H1 (cell line): ENCODE results near the gene MUSTN1. TPM values are rescaled to one million over a fixed set of nuclear protein-coding genes. Genes with fewer than 3 reads are reported as not detected.

Experiments
- CTCF ChIA-PET: fragments of 300-600 bp; sonication (Branson Sonifier 250); formaldehyde crosslinking; loops from one replicate; lab custom pipeline; 2021; ENCODE audit not compliant: partially characterized antibody; lab: Charles Lee
- POLR2A ChIA-PET: fragments of 300-600 bp; sonication (Branson Sonifier 250); formaldehyde crosslinking; loops from one replicate; lab custom pipeline; 2021; ENCODE audit warnings: inconsistent platforms; ENCODE audit not compliant: partially characterized antibody; lab: Charles Lee
- DNase-seq, 2 experiments: peaks; one replicate each; pipeline versions ENCODE4 v3.0.0 to v3.0.0-alpha.2; 2010 to 2022; ENCODE audit warnings: low spot score in 2 of 2, low read depth in 1 of 2, mixed read lengths in 1 of 2
- FAIRE-seq: peaks from 2 replicates; lab custom pipeline; 2011; peaks lifted over from hg19 to GRCh38; lab: Jason Lieb, UNC
- H2AFZ ChIP-seq: 2 replicates; pipeline ENCODE4 v1.8.1; 2012; ENCODE audit warnings: low read length, inconsistent platforms
- H2AK5ac ChIP-seq: 2 replicates; pipeline ENCODE4 v1.6.1; 2013; ENCODE audit warnings: low read depth, low read length
- H2BK120ac ChIP-seq: replicated peaks from 2 replicates; pipeline ENCODE3; 2013; ENCODE audit warnings: low read depth, low read length, inconsistent platforms
- H2BK12ac ChIP-seq: 2 replicates; pipeline ENCODE4 v1.6.1; 2013; ENCODE audit warnings: low read depth, low read length
- H2BK15ac ChIP-seq: 2 replicates; pipeline ENCODE4 v1.6.1; 2013; ENCODE audit warnings: low read length
- H2BK20ac ChIP-seq: 2 replicates; pipeline ENCODE4 v1.6.1; 2013; ENCODE audit warnings: low read length
- H2BK5ac ChIP-seq: 2 replicates; pipeline ENCODE4 v1.6.1; 2013; ENCODE audit warnings: low read depth, low read length
- H3K14ac ChIP-seq: 2 replicates; pipeline ENCODE4 v1.6.1; 2013; ENCODE audit warnings: inconsistent platforms; ENCODE audit not compliant: insufficient read length
- H3K18ac ChIP-seq: 2 replicates; pipeline ENCODE4 v1.6.1; 2013; ENCODE audit warnings: low read length; ENCODE audit errors: extremely low read depth
- H3K23ac ChIP-seq: 2 replicates; pipeline ENCODE4 v1.6.1; 2013; ENCODE audit warnings: inconsistent platforms; ENCODE audit not compliant: insufficient read length
- H3K23me2 ChIP-seq: 2 replicates; pipeline ENCODE4 v1.6.1; 2013; ENCODE audit warnings: low read depth, low read length
- H3K27ac ChIP-seq: 2 replicates; pipeline ENCODE4 v1.6.1; 2011; ENCODE audit warnings: low read depth, low read length, inconsistent platforms
- H3K27me3 ChIP-seq, 4 experiments: replicated peaks in 1 of 4; 1 replicate in 1 of 4; 2 replicates in 3 of 4; pipeline versions ENCODE4 v1.6.1 to v1.8.1; 2011 to 2013; ENCODE audit warnings: low read length in 3 of 4, mild to moderate bottlenecking in 3 of 4, inconsistent platforms in 2 of 4, mixed read lengths in 2 of 4, moderate library complexity in 1 of 4; ENCODE audit not compliant: control insufficient read depth in 3 of 4, insufficient read depth in 3 of 4; ENCODE audit errors: extremely low read depth in 1 of 4
- H3K36me3 ChIP-seq, 4 experiments: 2 replicates each; pipeline versions ENCODE4 v1.6.1 to v1.8.1; 2011 to 2013; ENCODE audit warnings: mild to moderate bottlenecking in 4 of 4, low read length in 3 of 4, moderate library complexity in 2 of 4, control low read depth in 1 of 4, inconsistent platforms in 1 of 4; ENCODE audit not compliant: insufficient read depth in 4 of 4, control insufficient read depth in 2 of 4
- H3K4ac ChIP-seq: replicated peaks from 2 replicates; pipeline ENCODE3; 2013; ENCODE audit warnings: low read length, low read depth, mixed read lengths, inconsistent platforms; ENCODE audit not compliant: insufficient read length
- H3K4me1 ChIP-seq, 4 experiments: replicated peaks in 1 of 4; 1 replicate in 1 of 4; 2 replicates in 3 of 4; pipeline versions ENCODE4 v1.6.1 to v1.8.1; 2011 to 2013; ENCODE audit warnings: low read length in 3 of 4, inconsistent platforms in 2 of 4, mixed read lengths in 1 of 4; ENCODE audit not compliant: insufficient read depth in 4 of 4, control insufficient read depth in 3 of 4
- H3K4me2 ChIP-seq, 2 experiments: 2 replicates each; pipeline versions ENCODE4 v1.6.1 to v1.8.1; 2011 to 2013; ENCODE audit warnings: low read depth in 2 of 2, low read length in 2 of 2, control low read depth in 1 of 2, inconsistent platforms in 1 of 2, mild to moderate bottlenecking in 1 of 2; ENCODE audit not compliant: insufficient read depth in 1 of 2
- H3K4me3 ChIP-seq, 4 experiments: fragments of 200-600, 300-600 bp in 1 of 4; sonication (generic), shearing (Covaris generic), sonication (Bioruptor Twin) in 1 of 4; 2 replicates each; pipeline versions ENCODE4 v1.5.1 to v1.8.1; 2011 to 2016; ENCODE audit warnings: low read length in 4 of 4, low read depth in 3 of 4, control low read depth in 2 of 4, inconsistent platforms in 2 of 4, mild to moderate bottlenecking in 2 of 4, mixed read lengths in 1 of 4, moderate library complexity in 1 of 4; ENCODE audit not compliant: insufficient read depth in 2 of 4; ENCODE audit errors: extremely low read depth in 1 of 4
- H3K56ac ChIP-seq: replicated peaks from 2 replicates; pipeline ENCODE3; 2013; ENCODE audit warnings: low read depth, mild to moderate bottlenecking, mixed read lengths, low read length, inconsistent platforms; ENCODE audit not compliant: insufficient read length
- H3K79me1 ChIP-seq: 2 replicates; pipeline ENCODE4 v1.6.1; 2013; ENCODE audit warnings: low read depth, low read length, control low read depth
- H3K79me2 ChIP-seq, 2 experiments: 2 replicates each; pipeline versions ENCODE4 v1.6.1 to v1.8.1; 2012 to 2013; ENCODE audit warnings: low read length in 2 of 2, mild to moderate bottlenecking in 2 of 2, inconsistent platforms in 1 of 2; ENCODE audit not compliant: insufficient read depth in 2 of 2, control insufficient read depth in 1 of 2
- H3K9ac ChIP-seq, 4 experiments: replicated peaks in 1 of 4; 1 replicate in 1 of 4; 2 replicates in 3 of 4; pipeline versions ENCODE4 v1.6.1 to v1.8.1; 2011 to 2013; ENCODE audit warnings: low read depth in 3 of 4, low read length in 3 of 4, control low read depth in 2 of 4, mild to moderate bottlenecking in 2 of 4, moderate library complexity in 2 of 4, inconsistent platforms in 1 of 4; ENCODE audit errors: extremely low read depth in 1 of 4
- H3K9me3 ChIP-seq, 2 experiments: 2 replicates each; pipeline versions ENCODE4 v1.6.1 to v1.8.1; 2012 to 2013; ENCODE audit warnings: mild to moderate bottlenecking in 2 of 2, moderate library complexity in 2 of 2, control low read depth in 1 of 2, inconsistent platforms in 1 of 2, low read depth in 1 of 2, low read length in 1 of 2, mixed read lengths in 1 of 2; ENCODE audit not compliant: insufficient read depth in 2 of 2
- H4K20me1 ChIP-seq, 2 experiments: replicated peaks in 1 of 2; 2 replicates each; pipeline versions ENCODE3 to v1.8.1; 2011 to 2013; ENCODE audit warnings: inconsistent platforms in 2 of 2, low read length in 2 of 2, mild to moderate bottlenecking in 1 of 2; ENCODE audit not compliant: insufficient read depth in 2 of 2, control insufficient read depth in 1 of 2
- H4K5ac ChIP-seq: 2 replicates; pipeline ENCODE4 v1.6.1; 2013; ENCODE audit warnings: low read length, low read depth, mixed read lengths, inconsistent platforms; ENCODE audit not compliant: insufficient read length
- H4K8ac ChIP-seq: 2 replicates; pipeline ENCODE4 v1.8.0; 2013; ENCODE audit warnings: mild to moderate bottlenecking, moderate library complexity, low read length, inconsistent platforms; ENCODE audit not compliant: insufficient read depth; ENCODE audit errors: extremely low read depth
- H4K91ac ChIP-seq: replicated peaks from 2 replicates; pipeline ENCODE3; 2013; ENCODE audit warnings: low read length, mixed read lengths, inconsistent platforms; ENCODE audit not compliant: insufficient read length
- CHD1 ChIP-seq: IDR thresholded peaks from 2 replicates; pipeline ENCODE4 v1.6.1; 2012; ENCODE audit warnings: low read depth, low read length, improper control_type of control experiment
- CHD2 ChIP-seq: IDR thresholded peaks from 2 replicates; pipeline ENCODE4 v1.6.1; 2012; ENCODE audit warnings: low read length, improper control_type of control experiment
- EP300 ChIP-seq, 2 experiments: IDR thresholded peaks; 1 replicate in 1 of 2; 2 replicates in 1 of 2; pipeline ENCODE4 v1.6.1; 2011 to 2012; ENCODE audit warnings: low read depth in 2 of 2, low read length in 2 of 2, mild to moderate bottlenecking in 2 of 2, borderline replicate concordance in 1 of 2, inconsistent platforms in 1 of 2, moderate library complexity in 1 of 2
- KDM1A ChIP-seq: fragments of 200-600, 300-600 bp; sonication (generic); IDR thresholded peaks from 2 replicates; pipeline ENCODE4 v1.7.1; 2016; ENCODE audit warnings: mild to moderate bottlenecking, low read length, borderline replicate concordance
- PHF8 ChIP-seq: fragments of 200-600 bp; sonication (generic); conservative IDR thresholded peaks from 2 replicates; pipeline ENCODE4 v1.7.1; 2012; ENCODE audit warnings: low read depth, mild to moderate bottlenecking, inconsistent platforms, low read length, moderate library complexity
- RBBP5 ChIP-seq: IDR thresholded peaks from 2 replicates; pipeline ENCODE4 v1.7.1; 2012; ENCODE audit warnings: low read depth, mild to moderate bottlenecking, inconsistent platforms, low read length, moderate library complexity, borderline replicate concordance
- RXRA ChIP-seq: IDR thresholded peaks from 2 replicates; pipeline ENCODE4 v1.6.1; 2011; ENCODE audit warnings: low read depth, mild to moderate bottlenecking, low read length, moderate library complexity; ENCODE audit not compliant: insufficient read depth
- SP1 ChIP-seq: IDR thresholded peaks from 2 replicates; pipeline ENCODE4 v1.6.1; 2011; ENCODE audit warnings: low read depth, low read length
- SP4 ChIP-seq: IDR thresholded peaks from 2 replicates; pipeline ENCODE4 v1.6.1; 2012; ENCODE audit warnings: low read length, inconsistent platforms
- WGBS, 2 experiments: shearing (Covaris generic) in 1 of 2; methylation state at CpG; one replicate each; pipeline versions ENCODE4 v1.1.6 to v1.1.7; 2013 to 2015; ENCODE audit warnings: low lambda C conversion rate in 2 of 2, mixed read lengths in 2 of 2, inconsistent platforms in 1 of 2, low coverage in 1 of 2, missing lambda C conversion rate in 1 of 2; ENCODE audit not compliant: insufficient replicate concordance in 2 of 2, insufficient coverage in 1 of 2, insufficient read length in 1 of 2; ENCODE audit errors: extremely low coverage in 1 of 2, missing lambda C conversion rate in 1 of 2; 5-methylcytosine and 5-hydroxymethylcytosine counted together
- polyA plus RNA-seq, 7 experiments: library from polyadenylated mRNA; depleted of rRNA in 3 of 7; stranded (reverse) in 5 of 7; unstranded in 2 of 7; fragments of >200 nt in 5 of 7; fragments of 200-250 nt in 2 of 7; gene quantifications; 1 replicate in 5 of 7; 2 replicates in 1 of 7; 4 replicates in 1 of 7; pipeline versions ENCODE4 v1.2.1 to v1.2.3, GENCODE V29; 2011 to 2013; ENCODE audit warnings: missing spikeins in 2 of 7, mixed read lengths in 2 of 7
- total RNA-seq: library from RNA; stranded (reverse); fragmentation: NEBNext Ultra II Directional; extraction: Animal tissue kit (Norgen Biotek cat#: 25700); gene quantifications from 2 replicates; pipeline ENCODE4 v1.2.1, GENCODE V29; 2021
- TF ChIP-seq, protein P1 (sequence below): IDR thresholded peaks from 2 replicates; pipeline ENCODE4 v1.6.1; 2011; ENCODE audit warnings: low read length, improper control_type of control experiment
- TF ChIP-seq, protein P2 (sequence below): IDR thresholded peaks from 2 replicates; pipeline ENCODE4 v1.6.1; 2012; ENCODE audit warnings: inconsistent platforms

Gene MUSTN1
- total and polyA plus RNA-seq, 2 of the 8 experiments (the other 6 are each of a cell fraction or from before 2014, with no cell fraction given) = 1.1 to 2.4 TPM

DNA sequence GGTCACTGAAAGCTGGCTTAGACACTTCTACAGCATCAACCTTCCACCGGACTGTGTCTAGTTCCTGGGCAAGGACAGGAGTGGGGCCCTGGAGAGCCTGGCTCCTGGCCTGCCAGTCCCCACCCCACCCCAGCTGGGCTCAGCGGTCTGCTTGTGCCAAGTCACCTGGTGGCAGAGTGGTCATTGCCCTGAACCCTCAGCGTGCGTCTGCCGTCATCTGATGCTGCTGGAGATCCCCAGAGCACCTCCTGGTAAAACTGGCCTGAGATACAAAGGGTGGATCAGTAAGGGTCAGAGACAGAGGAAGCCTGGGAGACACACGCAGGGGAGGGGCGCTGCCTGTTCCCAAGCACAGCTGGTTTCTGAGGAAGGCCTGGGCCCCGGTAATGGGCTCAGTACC, 21.0 kb downstream of the MUSTN1 start:
- no peak for FAIRE-seq
- no peak overlapping the region for H3K9ac ChIP-seq
- TF ChIP-seq KDM1A (no peak), EP300 (IDR thresholded peaks at IDR 0.05; ENCODE audit: borderline replicate concordance in 1 of 2, low read depth in 2 of 2, low read length in 2 of 2) (no peak), RXRA (no peak), RBBP5 (no peak), PHF8 (no peak), CHD2 (no peak), CHD1 (no peak), SP1 (no peak), SP4 (no peak)
- TF ChIP-seq, protein P1, sequence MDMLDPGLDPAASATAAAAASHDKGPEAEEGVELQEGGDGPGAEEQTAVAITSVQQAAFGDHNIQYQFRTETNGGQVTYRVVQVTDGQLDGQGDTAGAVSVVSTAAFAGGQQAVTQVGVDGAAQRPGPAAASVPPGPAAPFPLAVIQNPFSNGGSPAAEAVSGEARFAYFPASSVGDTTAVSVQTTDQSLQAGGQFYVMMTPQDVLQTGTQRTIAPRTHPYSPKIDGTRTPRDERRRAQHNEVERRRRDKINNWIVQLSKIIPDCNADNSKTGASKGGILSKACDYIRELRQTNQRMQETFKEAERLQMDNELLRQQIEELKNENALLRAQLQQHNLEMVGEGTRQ = no peak
- TF ChIP-seq, protein P2, sequence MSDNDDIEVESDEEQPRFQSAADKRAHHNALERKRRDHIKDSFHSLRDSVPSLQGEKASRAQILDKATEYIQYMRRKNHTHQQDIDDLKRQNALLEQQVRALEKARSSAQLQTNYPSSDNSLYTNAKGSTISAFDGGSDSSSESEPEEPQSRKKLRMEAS = no peak

More for the DNA sequence above, 21.0 kb downstream of the MUSTN1 start:
- H3K4ac ChIP-seq = no peak overlapping the region
- no peak overlapping the region for H3K56ac ChIP-seq
- no peaks in the 10 kb centered on the region for H4K20me1 ChIP-seq
- H3K79me1 ChIP-seq = no peaks in the 10 kb centered on the region
- no peak overlapping the region for H3K18ac ChIP-seq
- CTCF ChIA-PET = interaction anchor here (1.1 to 7.5 kb wide), 4 partner anchors 13 to 36 kb away, joined by 3 to 86 read pairs (median 26); no protein-coding TSS in a partner anchor
- H4K91ac ChIP-seq = no peak overlapping the region
- H2BK20ac ChIP-seq = no peak overlapping the region
- no peak overlapping the region for H3K14ac ChIP-seq
- no peaks in the 10 kb centered on the region for H3K36me3 ChIP-seq
- H3K27me3 ChIP-seq = no peaks in the 10 kb centered on the region; a peak in 1 of 7 replicates
- WGBS, 2 experiments = 94% methylated on average over 7 of the region's 8 CpGs; no CpG with 5 or more reads in 1 of the 2 experiments
- H2AK5ac ChIP-seq = no peak overlapping the region
- no peak overlapping the region for H3K4me2 ChIP-seq
- H3K23me2 ChIP-seq = peaks cover 5% of the 10 kb centered on the region; the same call in 1 of the 2 replicates
- no peak overlapping the region for H2AFZ ChIP-seq
- no peak overlapping the region for H3K27ac ChIP-seq
- H4K5ac ChIP-seq = no peak overlapping the region
- H2BK15ac ChIP-seq = no peak overlapping the region
- POLR2A ChIA-PET = no interaction called here
- no peaks in the 10 kb centered on the region; a peak in 1 of 7 replicates for H3K4me1 ChIP-seq
- no peak for DNase-seq
- no peaks in the 10 kb centered on the region for H3K79me2 ChIP-seq
- H2BK5ac ChIP-seq = no peak overlapping the region
- no peak overlapping the region for H3K4me3 ChIP-seq
- no peak overlapping the region for H4K8ac ChIP-seq
- H3K9me3 ChIP-seq = no peaks in the 10 kb centered on the region
- H2BK12ac ChIP-seq = no peak overlapping the region
- H3K23ac ChIP-seq = no peak overlapping the region
- H2BK120ac ChIP-seq = no peak overlapping the region
